K562 (cell line): ENCODE data around the gene NDUFS3. TPM values are rescaled to one million over a fixed set of nuclear protein-coding genes. Genes with fewer than 3 reads are reported as not detected.

Experiments
- ARID3B ChIP-seq: fragments of 250-450 bp; sonication (Bioruptor Pico); IDR thresholded peaks from 2 replicates; pipeline ENCODE4 v1.4.0; 2020; ENCODE audit warnings: borderline replicate concordance
- BCOR ChIP-seq: fragments of 450-650 bp; IDR thresholded peaks from 2 replicates; pipeline ENCODE4 v1.6.1; 2016
- CBFA2T3 ChIP-seq: fragments of 450-650 bp; IDR thresholded peaks from 2 replicates; pipeline ENCODE4 v1.6.1; 2017
- CREM ChIP-seq: IDR thresholded peaks from 2 replicates; pipeline ENCODE4 v1.6.1; 2014; ENCODE audit warnings: antibody characterized with exemption, low read depth
- CSDE1 ChIP-seq, 2 experiments: fragments of 450-650 bp; IDR thresholded peaks; 2 replicates each; pipeline ENCODE4 v1.6.1; 2016; ENCODE audit warnings: mild to moderate bottlenecking in 1 of 2
- ETS1 ChIP-seq: conservative IDR thresholded peaks from 2 replicates; pipeline ENCODE4 v1.6.1; 2011; ENCODE audit warnings: low read depth, mild to moderate bottlenecking, low read length; ENCODE audit not compliant: control insufficient read depth
- HINFP ChIP-seq: fragments of 450-650 bp; conservative IDR thresholded peaks from 2 replicates; pipeline ENCODE4 v1.6.1; 2016; ENCODE audit warnings: missing genetic modification characterization, low read depth, mild to moderate bottlenecking, control low read depth, missing compliant biosample characterization
- HNRNPL ChIP-seq: fragments of 200-400 bp; formaldehyde crosslinking; IDR thresholded peaks from 2 replicates; pipeline ENCODE4 v1.6.1; 2017; ENCODE audit warnings: low read depth, mild to moderate bottlenecking, low read length
- KLF10 ChIP-seq: fragments of 250-450 bp; sonication (Bioruptor Pico); IDR thresholded peaks from 2 replicates; pipeline ENCODE4 v1.6.1; 2021; ENCODE audit warnings: matching md5 sums
- NFE2 ChIP-seq: IDR thresholded peaks from 2 replicates; pipeline ENCODE4 v1.6.1; 2014; ENCODE audit warnings: antibody characterized with exemption, low read depth
- RBM17 ChIP-seq: fragments of 200-400 bp; formaldehyde crosslinking; IDR thresholded peaks from 2 replicates; pipeline ENCODE4 v1.6.1; 2017; ENCODE audit warnings: low read depth, mild to moderate bottlenecking, low read length, borderline replicate concordance
- SAFB ChIP-seq: fragments of 200-400 bp; formaldehyde crosslinking; IDR thresholded peaks from 2 replicates; pipeline ENCODE4 v1.6.1; 2017; ENCODE audit warnings: low read depth, low read length, borderline replicate concordance
- SLC30A9 ChIP-seq: fragments of 250-450 bp; sonication (Bioruptor Pico); IDR thresholded peaks from 2 replicates; pipeline ENCODE4 v1.8.0; 2022; ENCODE audit warnings: mild to moderate bottlenecking, moderate library complexity
- SOX6 ChIP-seq: fragments of 450-650 bp; IDR thresholded peaks from 2 replicates; pipeline ENCODE4 v1.6.1; 2014; ENCODE audit warnings: mild to moderate bottlenecking
- TEAD2 ChIP-seq: fragments of 450-650 bp; IDR thresholded peaks from 2 replicates; pipeline ENCODE4 v1.6.1; 2016; ENCODE audit warnings: missing genetic modification characterization, control low read depth, missing compliant biosample characterization
- U2AF1 ChIP-seq: fragments of 200-400 bp; formaldehyde crosslinking; optimal IDR thresholded peaks from 2 replicates; pipeline ENCODE3; 2017; ENCODE audit warnings: mild to moderate bottlenecking, low read depth, low read length, moderate library complexity
- ZKSCAN3 ChIP-seq: fragments of 250-450 bp; sonication (Bioruptor Pico); IDR thresholded peaks from 2 replicates; pipeline ENCODE4 v1.4.0; 2020
- ZNF165 ChIP-seq: fragments of 250-450 bp; sonication (Bioruptor Pico); IDR thresholded peaks from 2 replicates; pipeline ENCODE4 v1.4.0; 2020; ENCODE audit warnings: borderline replicate concordance
- ZNF184 ChIP-seq: sonication (generic); formaldehyde crosslinking; IDR thresholded peaks from 2 replicates; pipeline ENCODE4 v1.5.0; 2020; ENCODE audit warnings: missing genetic modification reagents
- ZNF445 ChIP-seq: fragments of 250-450 bp; sonication (Bioruptor Pico); IDR thresholded peaks from 2 replicates; pipeline ENCODE4 v1.4.0; 2020; ENCODE audit warnings: low read depth, mild to moderate bottlenecking, moderate library complexity
- ZNF717 ChIP-seq: fragments of 250-450 bp; sonication (Bioruptor Pico); IDR thresholded peaks from 2 replicates; pipeline ENCODE4 v1.5.0; 2021
- ZNF76 ChIP-seq: fragments of 250-450 bp; sonication (Bioruptor Pico); IDR thresholded peaks from 2 replicates; pipeline ENCODE4 v1.4.0; 2020; ENCODE audit warnings: mild to moderate bottlenecking, moderate library complexity, borderline replicate concordance
- ZNF778 ChIP-seq: fragments of 450-650 bp; formaldehyde crosslinking; IDR thresholded peaks from 2 replicates; pipeline ENCODE4 v1.4.0; 2020; ENCODE audit warnings: mild to moderate bottlenecking, moderate library complexity
- ZNF79 ChIP-seq: fragments of 250-450 bp; sonication (Bioruptor Pico); IDR thresholded peaks from 2 replicates; pipeline ENCODE4 v1.4.0; 2020; ENCODE audit warnings: low read depth, mild to moderate bottlenecking, moderate library complexity
- polyA plus RNA-seq, 8 experiments: library from polyadenylated mRNA; depleted of rRNA in 4 of 8; stranded (reverse) in 5 of 8; unstranded in 3 of 8; fragments of >200 nt; fragmentation: Nextera tagmentation in 2 of 8; fragmentation: Illumina TruSeq in 1 of 8; extraction: Ambion mirVana in 2 of 8; extraction: Trizol in 1 of 8; gene quantifications; 2 replicates each; pipeline versions ENCODE4 v1.2.1 to v1.2.3, GENCODE V29; 2011 to 2014; ENCODE audit warnings: inconsistent platforms in 1 of 8, missing spikeins in 1 of 8
- total RNA-seq, 7 experiments: library from RNA; depleted of rRNA in 6 of 7; stranded (reverse); fragments of >200 nt in 6 of 7; fragmentation: Illumina TruSeq in 2 of 7; extraction: Trizol in 2 of 7; gene quantifications; 2 replicates each; pipeline versions ENCODE4 v1.2.1 to v1.2.3, GENCODE V29; 2011 to 2021; ENCODE audit warnings: low replicate concordance in 1 of 7
- TF ChIP-seq, protein P1 (sequence below): fragments of 250-450 bp; sonication (Bioruptor Pico); IDR thresholded peaks from 2 replicates; pipeline ENCODE4 v1.5.0; 2020; ENCODE audit warnings: mild to moderate bottlenecking

Gene NDUFS3
- total and polyA plus RNA-seq, 9 of the 15 experiments (the other 6 are each of a cell fraction or from before 2014, with no cell fraction given) = 38.7 to 341 (median 194) TPM

- TF ChIP-seq RBM17 = no peak
- no peak for TF ChIP-seq KLF10
- TF ChIP-seq TEAD2 (tag) = no peak
- TF ChIP-seq ZNF778 (CRISPR knock-in tag) = no peak
- TF ChIP-seq BCOR = 0 out of 2 replicates have a peak, but pooled peaks have one; percentile 27
- TF ChIP-seq SOX6 = 0 out of 2 replicates have a peak, but pooled peaks have one; percentile 56
- no peak for TF ChIP-seq SAFB
- TF ChIP-seq ZNF445 = no peak
- TF ChIP-seq ZNF184 (CRISPR knock-in tag) = no peak
- no peak for TF ChIP-seq ZNF717 (CRISPR knock-in tag)
- no peak for TF ChIP-seq ARID3B (CRISPR knock-in tag)
- TF ChIP-seq CSDE1 (IDR thresholded peaks at IDR 0.05) = no peak
- peak; percentile 10; the same call in 1 of the 2 replicates for TF ChIP-seq ZNF76 (CRISPR knock-in tag)
- TF ChIP-seq HNRNPL = 0 out of 2 replicates have a peak, but pooled peaks have one; percentile 52
- TF ChIP-seq ZKSCAN3 = no peak
- TF ChIP-seq ZNF165 (CRISPR knock-in tag) = no peak
- TF ChIP-seq ZNF79 = no peak
- TF ChIP-seq SLC30A9 (CRISPR knock-in tag) = no peak
- peak; percentile 92 for TF ChIP-seq HINFP (tag)
- no peak for TF ChIP-seq NFE2
- no peak for TF ChIP-seq CBFA2T3
- peak; percentile 93; the same call in 1 of the 2 replicates for TF ChIP-seq ETS1
- TF ChIP-seq U2AF1 = peak; percentile 66
- TF ChIP-seq, protein P1, sequence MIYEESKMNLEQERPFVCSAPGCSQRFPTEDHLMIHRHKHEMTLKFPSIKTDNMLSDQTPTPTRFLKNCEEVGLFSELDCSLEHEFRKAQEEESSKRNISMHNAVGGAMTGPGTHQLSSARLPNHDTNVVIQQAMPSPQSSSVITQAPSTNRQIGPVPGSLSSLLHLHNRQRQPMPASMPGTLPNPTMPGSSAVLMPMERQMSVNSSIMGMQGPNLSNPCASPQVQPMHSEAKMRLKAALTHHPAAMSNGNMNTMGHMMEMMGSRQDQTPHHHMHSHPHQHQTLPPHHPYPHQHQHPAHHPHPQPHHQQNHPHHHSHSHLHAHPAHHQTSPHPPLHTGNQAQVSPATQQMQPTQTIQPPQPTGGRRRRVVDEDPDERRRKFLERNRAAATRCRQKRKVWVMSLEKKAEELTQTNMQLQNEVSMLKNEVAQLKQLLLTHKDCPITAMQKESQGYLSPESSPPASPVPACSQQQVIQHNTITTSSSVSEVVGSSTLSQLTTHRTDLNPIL (CRISPR knock-in tag) = no peak
- peak; percentile 62 for TF ChIP-seq CREM
Measured at GRCh38 chr11:47565340-47566148, 13.3 kb upstream of the NDUFS3 start, which contains the start of gene PTPMT1 (continued).
